Left renal cortex interstitium (tissue), 4 donors: Measurements from ENCODE around the gene SPRYD3. TPM values are rescaled to one million over a fixed set of nuclear protein-coding genes. Genes with fewer than 3 reads are reported as not detected.
"Not testable (repeated sequence)": the region's sequence is repeated elsewhere in the genome, so short reads cannot be mapped to it uniquely, and the experiment has no call there.

ENCODE experiments used
- DNase-seq, 4 donors: peaks; one replicate each; pipeline ENCODE4 v3.0.0-alpha.2; 2013; ENCODE audit warnings: low read depth in 4 of 4, low spot score in 2 of 4, missing footprints in 1 of 4
- polyA plus RNA-seq, 4 donors: library from polyadenylated mRNA; unstranded; fragments of 120-200 nt; gene quantifications; one replicate each; pipeline ENCODE4 v1.2.1, GENCODE V29; 2013; ENCODE audit not compliant: insufficient read length in 4 of 4

Gene SPRYD3
- polyA plus RNA-seq, 4 donors = 17.2 to 22.9 (median 20.0) TPM

DNA sequence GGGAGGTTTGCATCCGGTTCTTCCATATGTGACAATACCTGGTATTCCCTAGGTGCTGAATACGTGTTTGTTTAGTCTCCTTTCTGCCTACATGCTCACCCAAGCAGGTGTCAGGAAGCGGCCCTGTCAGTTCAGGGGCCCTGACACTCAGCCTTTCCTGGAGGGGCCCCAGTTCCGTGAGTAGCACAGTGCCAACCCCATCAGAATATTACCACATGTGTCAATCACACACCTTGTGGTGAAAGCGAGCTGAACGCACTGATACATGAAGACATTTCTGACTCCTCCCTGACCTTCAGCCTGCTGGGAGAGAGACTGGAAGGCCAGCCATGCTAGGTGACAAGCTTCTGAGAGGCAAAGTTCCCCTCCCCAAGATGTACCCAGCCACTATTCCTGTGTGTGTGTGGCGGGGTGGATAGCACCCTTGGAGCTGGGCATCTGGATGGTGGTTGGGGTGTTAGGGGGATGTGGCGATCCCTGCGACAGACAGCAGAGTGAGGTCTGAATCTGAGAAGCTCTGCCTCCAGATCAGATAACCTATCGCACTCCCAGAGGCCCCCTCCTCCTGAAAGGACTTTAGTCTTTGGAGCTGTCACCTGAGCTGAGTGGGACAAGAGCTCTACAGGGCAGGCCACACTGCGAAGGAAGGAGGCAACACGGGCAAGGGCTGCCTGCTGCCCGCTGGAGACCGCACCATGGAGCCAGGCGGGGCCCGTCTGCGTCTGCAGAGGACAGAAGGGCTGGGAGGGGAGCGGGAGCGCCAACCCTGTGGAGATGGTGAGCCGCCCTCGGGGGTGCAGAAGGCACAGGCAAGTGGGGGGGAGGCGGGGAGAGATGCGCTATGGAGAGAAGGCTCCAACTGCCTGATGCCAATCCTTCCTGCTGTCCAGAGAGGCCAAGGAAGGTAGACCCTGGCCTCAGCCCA, 24.0 kb upstream of the SPRYD3 start, which contains the start of gene SOAT2:
Gene SOAT2 (plus strand): TSS at position 604 of the 925 bp plus-strand sequence. CDS start 92 bp downstream, at position 696.
- DNase-seq = no peak

DNA sequence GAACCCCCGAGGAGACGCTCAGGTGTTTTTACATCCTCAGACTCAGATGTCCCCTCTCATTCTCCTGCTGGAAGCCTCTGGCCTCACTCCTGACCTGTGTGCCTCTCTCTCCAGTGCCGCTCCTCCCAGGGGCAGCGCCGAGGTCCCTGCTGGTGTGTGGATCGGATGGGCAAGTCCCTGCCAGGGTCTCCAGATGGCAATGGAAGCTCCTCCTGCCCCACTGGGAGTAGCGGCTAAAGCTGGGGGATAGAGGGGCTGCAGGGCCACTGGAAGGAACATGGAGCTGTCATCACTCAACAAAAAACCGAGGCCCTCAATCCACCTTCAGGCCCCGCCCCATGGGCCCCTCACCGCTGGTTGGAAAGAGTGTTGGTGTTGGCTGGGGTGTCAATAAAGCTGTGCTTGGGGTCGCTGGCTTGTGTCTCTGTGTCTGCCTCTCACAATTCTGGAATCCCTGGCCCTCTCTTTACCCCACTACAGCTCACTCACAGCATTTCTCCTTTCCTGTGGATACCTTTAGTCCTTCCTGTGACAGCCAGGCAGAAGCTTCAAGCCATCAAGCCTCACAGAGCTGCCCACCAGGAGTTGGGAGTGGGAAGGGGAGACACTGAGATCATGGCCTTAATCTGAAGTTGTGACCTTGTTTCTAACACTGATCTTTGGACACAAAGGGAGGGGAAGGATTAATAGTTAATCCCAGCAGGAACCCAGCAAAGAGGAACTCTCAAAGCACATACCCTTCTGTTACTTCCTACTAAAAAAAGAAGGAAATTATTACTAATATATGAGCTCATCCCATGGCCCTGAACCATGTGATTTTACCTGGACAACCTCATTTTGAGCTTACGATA, 23.0 kb upstream of the SPRYD3 start:
- no peak for DNase-seq

DNA sequence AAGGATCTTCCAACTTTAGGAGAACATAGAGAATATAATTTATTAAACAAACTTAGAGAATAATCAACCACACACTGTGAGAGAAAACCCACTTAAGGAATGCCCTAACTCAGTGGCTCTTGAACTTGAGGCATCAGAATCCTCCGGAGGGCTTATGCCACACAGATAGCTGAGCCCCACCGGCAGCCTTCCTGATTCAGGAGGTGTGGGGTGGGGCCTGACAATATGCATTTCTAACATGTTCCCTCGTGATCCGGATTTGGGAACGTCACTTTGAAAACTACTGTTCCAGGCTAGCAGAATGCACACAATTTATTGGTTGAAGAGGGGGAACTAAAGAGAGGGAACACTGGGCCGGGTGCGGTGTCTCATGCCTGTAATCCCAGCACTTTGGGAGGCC, 22.1 kb upstream of the SPRYD3 start:
- no peak for DNase-seq

DNA sequence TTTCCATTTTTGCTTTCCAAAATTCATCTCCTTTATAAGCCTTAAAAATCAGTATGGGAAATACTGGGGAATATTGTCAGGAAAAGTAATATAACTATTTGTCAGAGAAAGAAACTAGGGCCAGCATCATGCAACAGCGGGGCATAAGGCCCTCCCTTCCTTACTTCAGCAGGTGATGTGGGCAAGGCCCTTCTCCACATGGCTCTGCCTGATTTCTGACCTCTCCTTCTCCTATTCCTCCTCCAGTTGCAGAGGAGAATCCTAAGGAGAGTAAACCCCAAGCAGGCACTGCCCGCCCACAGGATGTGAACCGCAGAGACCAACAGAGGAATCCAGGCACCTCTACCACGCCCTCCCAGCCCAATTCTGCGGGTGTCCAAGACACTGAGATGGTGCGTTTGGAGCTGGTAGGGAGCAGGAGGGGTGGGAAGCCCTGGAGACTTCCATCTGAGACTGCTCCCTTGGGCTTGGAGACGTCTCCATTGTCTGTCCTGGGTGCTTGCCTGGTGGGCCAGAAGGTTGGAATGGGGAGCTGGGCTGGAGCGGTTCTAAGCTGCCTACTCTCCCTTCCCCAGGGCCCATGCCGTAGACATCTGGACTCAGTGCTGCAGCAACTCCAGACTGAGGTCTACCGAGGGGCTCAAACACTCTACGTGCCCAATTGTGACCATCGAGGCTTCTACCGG, 21.4 kb upstream of the SPRYD3 start:
- no peak for DNase-seq

- peak in 3 of 4 donors; percentile 74 to 76 (median 75) for DNase-seq
Observed at GRCh38 chr12:53099071-53099882, 20.1 kb upstream of the SPRYD3 start.

- no peak for DNase-seq
Observed at GRCh38 chr12:53098354-53098981, 19.3 kb upstream of the SPRYD3 start.

DNA sequence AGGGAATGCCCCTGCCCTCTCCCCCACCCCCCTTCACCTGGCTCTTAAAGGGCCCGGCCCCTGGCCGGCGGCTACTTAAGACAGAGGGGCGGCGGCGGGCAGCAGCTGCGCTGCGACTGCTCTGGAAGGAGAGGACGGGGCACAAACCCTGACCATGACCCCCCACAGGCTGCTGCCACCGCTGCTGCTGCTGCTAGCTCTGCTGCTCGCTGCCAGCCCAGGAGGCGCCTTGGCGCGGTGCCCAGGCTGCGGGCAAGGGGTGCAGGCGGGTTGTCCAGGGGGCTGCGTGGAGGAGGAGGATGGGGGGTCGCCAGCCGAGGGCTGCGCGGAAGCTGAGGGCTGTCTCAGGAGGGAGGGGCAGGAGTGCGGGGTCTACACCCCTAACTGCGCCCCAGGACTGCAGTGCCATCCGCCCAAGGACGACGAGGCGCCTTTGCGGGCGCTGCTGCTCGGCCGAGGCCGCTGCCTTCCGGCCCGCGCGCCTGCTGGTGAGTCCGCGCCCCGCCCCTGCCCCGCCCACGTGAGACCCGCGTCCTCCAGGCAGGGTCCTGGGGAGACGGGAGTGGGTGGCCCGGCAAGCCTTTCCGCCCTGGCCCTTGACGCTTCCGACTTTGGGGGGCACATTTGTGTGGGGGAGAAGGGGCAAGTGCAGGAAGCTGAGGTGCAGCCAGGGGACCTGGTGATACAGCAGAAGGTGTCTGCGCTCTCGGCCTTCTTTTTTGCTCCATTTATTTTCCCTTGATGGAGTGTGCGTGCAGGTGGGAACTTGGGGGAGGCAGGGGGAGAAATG, 18.6 kb upstream of the SPRYD3 start, which contains the start of gene IGFBP6:
Gene IGFBP6 (plus strand): TSS at position 104 of the 790 bp plus-strand sequence. CDS start 51 bp downstream, at position 155.
- no peak for DNase-seq

GRCh38 chr12:53097207-53097563, 18.0 kb upstream of the SPRYD3 start:
- DNase-seq = no peak

- DNase-seq = no peak
Observed at GRCh38 chr12:53096759-53097158, 17.6 kb upstream of the SPRYD3 start.

DNA sequence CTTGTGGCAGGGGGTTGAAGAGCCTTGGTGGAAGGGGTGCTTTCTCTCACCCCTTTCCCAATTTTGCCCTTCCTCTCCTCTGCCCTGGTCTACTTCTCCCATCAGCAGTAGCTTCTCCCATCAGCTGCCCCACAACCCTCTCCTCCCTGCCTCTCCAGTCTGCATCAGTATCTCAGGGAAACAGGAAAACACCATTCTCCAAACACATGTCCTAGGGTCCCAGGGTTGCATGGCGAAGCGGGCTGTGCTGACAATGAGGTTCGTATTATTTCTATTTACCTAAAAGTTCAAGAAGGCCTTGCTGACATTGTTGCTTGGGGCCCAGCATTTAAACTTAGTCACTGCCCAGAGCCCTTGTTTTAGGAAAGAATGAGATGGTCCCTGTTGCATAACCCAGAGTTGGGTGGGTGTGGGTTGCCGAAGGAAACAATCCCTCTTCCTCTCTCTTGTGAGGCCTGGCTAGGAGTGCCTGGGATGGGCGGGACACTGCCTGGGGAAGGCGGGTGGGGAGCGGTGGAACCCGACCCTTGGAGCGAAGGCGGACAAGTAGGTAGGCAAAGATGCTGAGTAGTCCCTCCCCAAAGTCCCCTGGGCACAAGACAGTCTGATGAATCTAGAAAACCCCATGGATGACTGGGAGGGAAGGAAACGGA, 17.0 kb upstream of the SPRYD3 start:
- no peak for DNase-seq

GRCh38 chr12:53095596-53095895, 16.4 kb upstream of the SPRYD3 start:
- DNase-seq = not testable (repeated sequence)

DNA sequence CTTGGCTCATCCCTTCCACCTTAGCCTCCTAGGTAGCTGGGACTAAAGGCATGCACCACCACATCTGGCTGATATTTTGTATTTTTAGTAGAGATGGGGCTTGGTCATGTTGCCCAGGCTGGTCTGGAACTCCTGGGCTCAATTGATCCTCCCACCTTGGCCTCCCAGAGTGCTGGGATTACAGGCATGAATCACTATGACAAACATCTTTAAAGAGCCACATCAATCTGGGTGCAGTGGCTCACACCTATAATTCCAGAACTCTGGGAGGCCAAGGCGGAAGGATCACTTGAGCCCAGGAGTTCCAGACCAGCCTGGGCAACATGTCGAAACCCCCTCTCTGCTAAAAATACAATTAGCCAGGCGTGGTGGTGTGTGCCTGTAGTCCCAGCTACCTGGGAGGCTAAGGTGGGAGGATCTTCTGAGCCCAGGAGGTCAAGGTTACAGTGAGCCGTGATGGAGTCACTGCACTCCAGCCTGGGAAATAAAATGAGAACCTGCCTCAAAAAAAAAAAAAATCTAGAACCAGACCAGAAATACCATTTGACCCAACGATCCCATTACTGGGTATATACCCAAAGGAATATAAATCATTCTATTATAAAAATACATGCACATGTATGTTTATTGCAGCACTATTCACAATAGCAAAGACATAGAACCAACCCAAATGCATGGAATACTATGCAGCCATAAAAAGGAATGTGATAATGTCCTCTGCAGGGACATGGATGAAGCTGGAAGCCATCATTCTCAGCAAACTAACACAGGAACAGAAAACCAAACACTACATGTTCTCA, 15.8 kb upstream of the SPRYD3 start:
- not testable (repeated sequence) for DNase-seq

DNA sequence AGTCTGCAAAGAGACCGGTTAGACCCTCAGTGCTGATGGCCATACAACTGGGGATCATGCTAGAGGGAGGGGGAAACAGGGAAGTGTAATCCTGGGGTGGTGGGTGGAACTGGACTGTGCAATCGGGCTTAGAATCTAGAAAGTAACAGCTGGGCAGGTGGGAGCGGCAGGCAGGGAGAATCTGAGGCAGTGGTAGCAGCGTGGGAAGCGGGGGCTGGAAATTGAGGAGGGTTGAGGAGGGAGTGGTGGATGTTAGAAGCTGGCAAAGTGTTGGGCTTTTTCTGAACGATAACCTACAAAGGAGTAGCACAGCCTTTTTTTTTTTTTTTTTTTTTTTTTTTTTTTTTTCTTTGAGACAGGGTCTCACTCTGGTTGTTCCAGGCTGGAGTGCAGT, 15.2 kb upstream of the SPRYD3 start:
- no peak for DNase-seq

DNA sequence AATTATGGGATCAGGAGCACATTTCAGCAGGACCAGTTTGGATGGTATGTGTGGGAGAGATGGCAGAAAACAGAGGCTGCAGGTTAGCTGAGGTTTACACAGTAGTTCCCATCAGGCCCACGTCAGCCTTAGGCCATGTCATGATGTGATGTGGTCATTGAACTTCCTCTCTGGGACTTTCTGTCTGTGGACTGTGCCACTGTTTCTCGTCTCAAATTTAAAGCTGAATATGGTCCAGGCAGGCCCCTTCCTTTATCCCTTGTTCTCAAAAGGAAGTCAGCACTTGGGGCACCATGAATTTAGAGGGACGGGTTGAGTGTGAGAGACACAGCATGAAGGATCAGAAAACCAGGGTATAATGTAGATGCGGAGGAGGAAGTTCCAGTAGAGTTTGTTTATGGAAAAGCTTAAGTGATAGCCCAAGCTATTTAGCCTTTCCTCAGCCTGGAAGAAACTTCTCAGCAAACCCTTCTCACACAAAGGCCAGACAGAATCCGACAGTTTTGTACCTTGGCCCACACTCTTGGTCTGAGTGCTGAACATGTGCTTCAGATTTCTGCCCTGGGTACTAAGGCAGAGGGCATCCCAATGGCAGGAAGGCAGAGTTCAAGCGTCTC, 14.7 kb upstream of the SPRYD3 start:
- DNase-seq = no peak

GRCh38 chr12:53091756-53092155, 12.6 kb upstream of the SPRYD3 start:
- no peak for DNase-seq

- DNase-seq = no peak
Observed at GRCh38 chr12:53090554-53090953, 11.4 kb upstream of the SPRYD3 start.

DNA sequence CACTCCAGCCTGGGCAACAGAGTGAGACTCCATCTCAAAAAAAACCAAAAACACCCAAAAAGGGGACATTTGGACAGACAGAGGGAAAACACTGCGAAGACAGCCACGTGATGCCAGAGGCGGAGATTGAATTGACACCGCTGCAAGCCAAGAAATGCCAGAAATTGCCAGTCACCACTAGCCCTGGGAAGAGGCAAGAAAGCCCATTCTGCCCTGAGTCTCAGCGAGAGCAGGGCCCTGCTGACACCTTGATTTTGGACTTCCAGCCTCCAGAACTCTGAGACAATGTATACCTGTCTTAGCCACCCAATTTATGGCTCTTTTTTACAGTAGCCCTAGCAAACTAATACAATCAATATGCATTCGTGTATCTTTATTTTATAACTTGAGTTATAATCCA, 10.9 kb upstream of the SPRYD3 start:
- DNase-seq = no peak
